GM19397 (cell line): ENCODE results near the gene ENPP3.

Experiments used
- ATAC-seq: cut with Tn5 transposase; IDR thresholded peaks from one replicate; pipeline ENCODE4 v1.9.1; 2021; ENCODE audit warnings: mild to moderate bottlenecking, moderate library complexity; ENCODE audit not compliant: unreplicated experiment

The ENPP3 gene

DNA sequence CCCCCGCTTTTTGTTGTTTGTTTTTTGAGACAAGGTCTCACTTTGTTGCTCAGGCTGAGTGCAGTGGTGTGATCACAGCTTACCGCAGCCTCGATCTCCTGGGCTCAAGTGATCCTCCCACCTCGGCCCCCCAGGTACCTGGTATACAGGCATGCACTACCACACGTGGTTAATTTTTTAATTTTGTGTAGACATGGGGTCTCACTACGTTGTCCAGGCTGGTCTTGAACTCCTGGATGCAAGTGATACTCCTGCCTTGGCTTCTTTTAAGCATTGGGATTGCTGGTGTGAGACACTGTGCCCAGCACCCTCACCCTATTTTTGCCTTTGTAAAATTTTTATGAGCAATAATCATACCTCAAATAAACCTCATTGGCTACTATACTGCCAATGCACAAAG, 5.5 kb downstream of the ENPP3 start:
- ATAC-seq, result no peak

DNA sequence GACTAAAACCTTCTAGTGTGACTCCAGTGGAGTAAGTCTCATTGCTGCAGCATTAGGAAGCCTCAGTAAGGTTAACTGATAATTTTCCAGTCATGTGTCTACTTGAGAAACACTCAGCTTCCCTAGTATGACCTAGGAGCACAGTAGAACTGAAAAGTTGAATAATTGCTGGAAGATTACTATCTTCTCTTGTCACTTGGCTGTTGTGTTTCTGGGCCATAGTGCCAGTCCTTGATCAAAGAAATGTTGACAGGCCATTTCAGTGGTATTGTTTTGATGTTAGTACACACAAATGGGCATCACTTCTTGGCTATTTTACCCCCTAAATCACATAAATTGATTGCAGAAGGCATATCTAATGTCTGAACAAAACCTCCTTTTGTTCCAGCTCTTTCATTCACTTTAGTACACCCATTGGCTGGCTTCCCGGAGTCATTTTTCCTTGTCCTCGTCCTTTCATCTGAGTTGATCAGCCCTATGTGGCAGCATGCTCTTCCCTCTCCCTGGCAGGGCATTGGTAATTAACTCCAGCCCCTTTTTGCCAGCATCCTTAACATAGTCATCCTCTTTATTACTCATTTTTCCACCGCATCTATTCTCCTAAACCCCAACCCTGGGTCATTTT, 6.0 kb downstream of the ENPP3 start:
- ATAC-seq, result no peak

DNA sequence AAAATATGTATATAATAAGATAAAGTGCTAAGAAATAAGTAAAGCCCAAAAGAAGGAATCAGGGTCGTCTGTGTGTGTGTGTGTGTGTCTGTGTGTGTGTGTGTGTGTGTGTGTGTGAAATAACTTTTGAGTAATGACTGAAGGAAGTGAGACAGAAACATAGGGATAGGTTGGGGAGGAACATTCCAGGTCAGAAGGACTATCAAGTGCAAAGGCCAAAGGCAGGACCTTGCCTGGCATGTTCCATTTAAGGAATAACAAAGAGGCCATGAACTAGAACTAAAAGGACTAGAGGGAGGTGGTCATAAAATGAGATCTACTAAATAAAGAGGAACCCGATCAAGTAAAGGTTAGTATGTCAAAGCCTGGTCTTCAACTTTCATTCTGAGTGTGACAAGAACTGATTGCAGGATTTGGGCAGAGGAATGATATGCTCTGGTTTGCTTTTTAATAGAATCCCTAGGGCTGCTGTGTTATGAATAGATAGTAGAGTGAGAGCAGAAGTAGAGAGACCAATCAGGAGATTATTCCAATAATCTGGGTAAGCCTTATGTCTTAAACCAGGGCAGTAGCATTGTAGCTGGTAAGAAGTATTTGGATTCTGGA, 6.9 kb downstream of the ENPP3 start:
- no peak for ATAC-seq

DNA sequence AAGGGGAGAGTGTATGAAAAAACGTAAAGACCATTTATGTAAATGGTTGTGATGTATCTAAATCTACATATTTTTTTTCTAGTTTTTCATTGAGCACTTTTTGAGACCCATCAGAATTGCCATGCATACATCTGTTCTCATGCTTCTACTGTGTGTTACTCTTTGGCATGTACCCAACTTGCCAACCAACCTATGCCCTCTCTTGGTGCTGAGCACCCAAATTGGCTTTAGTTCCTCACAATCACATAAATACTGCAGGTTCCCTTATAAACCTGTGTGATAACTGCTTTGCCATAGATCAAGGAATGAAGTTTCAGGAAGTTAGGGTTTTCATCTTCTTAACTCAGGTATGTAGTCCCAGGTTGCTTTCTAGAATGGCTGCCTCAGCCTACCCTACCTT, 7.8 kb downstream of the ENPP3 start:
- no peak for ATAC-seq

DNA sequence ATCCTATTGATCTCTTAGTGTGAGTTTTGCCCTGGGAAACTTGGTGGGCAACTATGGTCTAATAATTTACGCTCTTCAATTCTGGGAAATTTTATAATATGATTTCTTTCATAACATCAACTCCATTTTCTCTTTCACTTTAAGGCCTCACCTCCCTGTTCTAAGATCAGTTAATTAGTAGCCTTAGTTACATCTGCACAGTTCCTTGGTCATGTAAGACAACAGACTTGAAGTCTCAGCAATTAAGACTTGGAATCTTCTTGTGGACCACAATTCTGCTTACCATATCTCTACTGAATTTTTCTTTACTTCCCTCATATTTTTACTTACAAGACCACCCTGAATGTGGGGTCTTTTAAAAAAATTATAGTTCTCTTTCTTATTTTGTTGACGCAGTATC, 8.7 kb downstream of the ENPP3 start:
- no peak for ATAC-seq

DNA sequence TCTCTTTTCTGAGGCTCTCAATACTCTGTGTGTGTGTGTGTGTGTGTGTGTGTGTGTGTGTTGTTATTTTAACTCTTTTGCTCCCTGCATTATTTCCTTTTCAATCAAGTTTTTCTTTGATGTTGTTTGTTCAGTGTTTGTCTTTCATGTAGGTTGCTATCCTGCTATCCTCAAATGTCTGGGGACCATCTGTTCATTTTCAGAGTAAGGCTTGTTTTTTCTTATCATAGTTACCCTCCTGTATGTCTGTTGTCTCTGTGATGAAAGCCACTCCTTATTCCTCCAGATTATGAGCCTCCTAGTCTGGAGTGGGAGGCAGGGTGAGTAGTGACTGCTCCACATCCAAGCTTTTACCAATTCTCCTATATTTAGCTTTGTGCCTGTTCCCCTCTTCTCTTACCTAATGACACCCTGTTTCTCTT, 9.2 kb downstream of the ENPP3 start:
- ATAC-seq, result no peak

DNA sequence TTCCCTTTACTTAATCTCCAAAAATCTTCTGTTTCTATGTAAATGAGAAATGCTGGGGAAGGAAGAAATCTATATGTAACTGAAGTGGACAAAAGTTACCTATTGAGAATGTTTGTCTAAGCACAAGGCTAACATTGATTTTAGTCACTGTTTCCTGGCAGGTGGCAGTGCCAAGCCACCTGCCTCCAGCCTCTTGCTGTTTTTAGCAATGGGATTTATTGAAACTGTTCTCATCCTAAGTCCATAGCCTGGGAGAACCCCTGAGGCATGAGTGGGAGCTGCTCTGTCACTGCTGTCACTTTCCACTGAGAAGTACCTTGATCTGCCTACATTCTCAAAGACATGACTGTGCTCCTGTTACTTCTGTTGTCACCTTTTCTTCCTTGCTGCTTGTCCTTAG, 14.7 kb downstream of the ENPP3 start:
- no peak for ATAC-seq

DNA sequence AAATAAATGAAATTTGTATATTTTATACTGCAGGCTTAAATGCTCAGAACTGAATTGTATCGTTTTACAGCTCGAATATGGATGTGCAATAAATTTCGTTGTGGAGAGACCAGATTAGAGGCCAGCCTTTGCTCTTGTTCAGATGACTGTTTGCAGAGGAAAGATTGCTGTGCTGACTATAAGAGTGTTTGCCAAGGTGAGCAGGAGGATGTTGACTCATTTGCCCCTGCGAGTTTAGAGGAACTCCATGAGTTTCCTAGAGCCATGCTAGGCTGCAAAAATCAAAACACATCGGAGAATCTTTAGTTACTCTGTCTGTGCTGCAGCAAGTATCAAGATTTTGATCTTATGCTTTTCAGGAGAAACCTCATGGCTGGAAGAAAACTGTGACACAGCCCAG, 15.4 kb downstream of the ENPP3 start:
- ATAC-seq, result no peak

DNA sequence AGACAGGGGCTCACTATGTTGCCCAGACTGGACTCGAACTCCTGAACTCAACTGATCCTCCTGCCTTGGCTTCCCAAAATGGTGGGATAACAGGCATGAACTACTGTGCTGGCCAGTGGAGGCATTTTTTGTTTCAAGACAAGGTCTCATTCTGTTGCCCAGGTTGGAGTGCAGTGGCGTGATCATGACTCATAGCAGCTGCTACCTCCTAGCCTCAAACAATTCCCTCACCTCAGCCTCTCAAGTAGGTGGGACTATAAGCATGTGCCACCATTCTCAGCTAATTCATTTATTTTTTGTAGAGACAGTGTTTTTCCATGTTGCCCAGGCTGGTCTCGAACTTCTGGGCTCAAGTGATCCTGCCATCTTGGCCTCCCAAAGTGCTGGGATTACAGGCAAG, 17.2 kb downstream of the ENPP3 start:
- ATAC-seq, result no peak

DNA sequence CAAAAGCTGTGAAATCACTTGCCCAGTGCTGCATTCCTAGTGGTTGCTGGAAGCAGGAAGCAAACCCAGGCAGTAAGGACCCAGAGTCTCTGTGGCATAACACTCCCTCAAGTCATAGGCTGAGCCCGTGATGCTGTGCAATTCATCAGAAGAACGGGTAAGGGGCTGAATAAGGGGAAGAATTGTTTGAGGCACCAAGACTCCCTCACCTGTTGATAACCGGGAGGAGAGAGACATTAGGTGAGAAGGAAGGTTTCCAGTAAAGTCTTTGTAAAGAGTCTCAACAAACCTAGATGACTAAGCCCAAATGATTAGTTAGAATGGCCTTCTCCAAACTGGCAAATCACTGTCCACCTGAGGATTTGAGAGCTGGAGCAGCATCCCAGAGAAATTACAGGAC, 18.3 kb downstream of the ENPP3 start:
- no peak for ATAC-seq

DNA sequence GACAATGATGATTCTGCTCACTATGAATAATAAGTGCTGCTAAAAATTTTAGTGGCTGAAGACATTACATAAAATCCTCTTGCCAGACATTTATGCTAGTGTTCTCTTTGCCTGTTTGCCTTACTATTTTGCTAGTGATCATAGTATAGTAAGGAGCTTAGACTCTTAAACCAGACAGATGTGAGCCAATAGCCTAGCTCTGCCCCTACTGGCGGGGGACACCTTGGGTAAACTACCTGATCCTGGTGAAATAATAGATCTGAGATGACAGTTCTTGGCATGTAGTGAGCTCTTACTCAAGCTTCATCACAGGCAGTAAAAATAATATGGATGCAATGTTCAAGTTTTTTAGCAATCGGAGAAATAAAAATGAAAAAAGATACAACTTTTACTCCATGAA, 18.8 kb downstream of the ENPP3 start:
- ATAC-seq, result no peak

DNA sequence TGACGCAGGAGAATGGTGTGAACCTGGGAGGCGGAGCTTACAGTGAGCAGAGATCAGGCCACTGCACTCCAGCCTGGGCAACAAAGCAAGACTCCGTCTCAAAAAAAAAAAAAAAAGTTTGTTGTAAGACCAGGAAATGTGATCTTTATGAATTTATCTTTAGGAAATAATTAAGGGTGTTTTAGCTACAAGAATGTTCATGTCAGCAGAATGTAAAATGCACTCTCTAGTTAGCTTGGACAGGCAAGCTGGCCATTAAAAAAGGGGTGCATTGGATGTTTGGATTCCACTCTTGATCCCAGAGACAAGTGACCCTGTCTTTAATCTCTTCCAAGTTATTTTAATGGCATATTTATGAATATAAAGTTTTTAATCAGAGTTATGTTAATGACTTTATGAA, 19.6 kb downstream of the ENPP3 start:
- ATAC-seq, result no peak

DNA sequence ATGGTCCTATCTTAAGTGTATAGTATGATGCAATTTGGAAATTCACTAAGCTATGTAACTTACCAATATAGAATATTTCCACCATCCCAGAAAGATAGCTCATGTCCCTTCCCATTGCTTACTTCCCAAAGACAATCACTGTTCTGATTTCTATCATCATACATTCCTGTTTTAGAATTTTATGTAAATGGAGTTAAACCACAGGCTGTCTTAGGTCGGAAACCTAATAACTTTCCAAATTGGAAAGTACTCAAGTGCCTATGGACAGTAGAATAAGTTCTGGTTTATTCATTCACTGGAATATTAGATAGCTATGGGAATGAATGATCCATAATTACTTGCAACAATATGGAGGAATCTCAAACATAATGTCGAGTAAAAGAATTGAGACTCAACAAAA, 20.1 kb downstream of the ENPP3 start:
- ATAC-seq, result no peak

DNA sequence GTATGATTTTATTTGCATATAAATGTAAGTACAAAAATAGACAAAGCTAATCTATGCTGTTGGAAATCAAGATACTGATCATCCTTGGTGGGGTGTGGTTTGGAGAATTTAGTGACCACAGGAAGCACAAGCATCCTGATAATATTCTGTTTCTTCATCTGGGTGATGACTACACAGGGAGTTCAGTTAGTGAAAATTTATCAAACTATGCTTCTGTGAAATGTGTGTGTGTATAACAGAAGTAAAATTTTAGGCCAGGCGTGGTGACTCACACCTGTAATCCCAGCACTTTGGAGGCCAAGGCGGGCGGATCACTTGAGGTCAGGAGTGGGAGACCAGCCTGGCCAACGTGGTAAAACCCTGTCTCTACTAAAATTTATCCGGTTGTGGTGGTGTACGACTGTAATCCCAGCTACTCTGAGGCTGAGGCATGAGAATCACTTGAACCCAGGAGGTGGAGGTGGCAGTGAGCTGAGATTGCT, 20.6 kb downstream of the ENPP3 start:
- no peak for ATAC-seq

DNA sequence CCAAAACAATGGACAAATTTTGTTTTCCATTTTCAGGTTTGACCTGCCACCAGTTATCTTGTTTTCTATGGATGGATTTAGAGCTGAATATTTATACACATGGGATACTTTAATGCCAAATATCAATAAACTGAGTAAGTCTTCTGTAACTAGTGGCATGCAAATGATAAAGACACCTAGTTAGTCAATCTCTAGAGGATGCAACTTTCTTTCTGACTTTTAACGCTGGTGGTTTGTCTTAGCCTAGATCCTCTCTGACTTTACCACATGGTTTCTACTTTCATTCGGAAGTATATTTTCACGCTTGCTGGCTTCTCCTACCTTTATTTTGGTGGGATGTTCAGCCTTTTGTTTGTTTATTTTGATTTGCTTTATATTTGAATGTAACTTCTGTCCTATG, 21.2 kb downstream of the ENPP3 start:
- ATAC-seq, result no peak

DNA sequence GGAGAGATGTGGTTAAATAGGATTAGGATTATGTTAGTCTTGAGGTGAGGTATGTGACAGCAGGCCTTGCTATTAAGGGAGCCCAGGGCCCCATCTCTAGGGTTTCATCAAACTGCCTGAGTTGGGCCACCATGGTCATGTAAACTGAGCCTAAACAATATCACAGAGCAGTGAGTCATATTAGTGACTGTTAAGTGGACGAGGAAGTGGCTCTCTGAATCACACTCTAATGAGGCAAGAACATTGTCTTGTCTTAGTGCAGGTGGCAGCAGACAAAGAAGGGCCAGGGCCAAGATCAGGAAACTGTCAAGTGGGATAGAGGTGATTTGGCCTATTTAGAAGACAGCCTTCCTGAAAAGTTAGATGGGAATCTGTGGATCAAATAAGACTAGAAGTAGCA, 23.1 kb downstream of the ENPP3 start:
- ATAC-seq, result no peak

DNA sequence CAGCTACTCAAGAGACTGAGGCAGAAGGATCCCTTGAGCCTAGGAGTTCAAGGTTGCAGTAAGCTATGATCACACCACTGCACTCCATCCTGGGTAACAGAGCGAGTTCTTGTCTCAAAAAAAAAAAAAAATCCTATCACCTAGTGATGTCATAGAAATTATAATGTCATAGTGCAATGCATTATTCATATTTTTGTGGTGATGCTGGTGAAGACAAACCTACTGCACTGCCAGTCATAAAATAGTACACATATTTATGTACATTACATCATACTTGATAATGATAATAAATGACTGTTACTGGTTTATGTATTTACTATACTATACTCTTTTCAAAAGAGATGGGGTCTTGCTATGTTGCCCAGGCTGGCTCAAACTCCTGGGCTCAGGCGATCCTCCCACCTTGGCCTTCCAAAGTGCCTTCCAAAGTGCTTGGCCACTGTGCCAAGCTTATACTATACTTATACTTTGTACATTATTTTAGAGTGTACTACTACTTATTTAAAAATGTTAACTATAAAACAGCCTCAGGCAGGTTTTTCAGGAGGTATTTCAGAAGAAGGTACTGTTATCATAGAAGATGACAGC, 26.6 kb downstream of the ENPP3 start:
- ATAC-seq, result no peak

DNA sequence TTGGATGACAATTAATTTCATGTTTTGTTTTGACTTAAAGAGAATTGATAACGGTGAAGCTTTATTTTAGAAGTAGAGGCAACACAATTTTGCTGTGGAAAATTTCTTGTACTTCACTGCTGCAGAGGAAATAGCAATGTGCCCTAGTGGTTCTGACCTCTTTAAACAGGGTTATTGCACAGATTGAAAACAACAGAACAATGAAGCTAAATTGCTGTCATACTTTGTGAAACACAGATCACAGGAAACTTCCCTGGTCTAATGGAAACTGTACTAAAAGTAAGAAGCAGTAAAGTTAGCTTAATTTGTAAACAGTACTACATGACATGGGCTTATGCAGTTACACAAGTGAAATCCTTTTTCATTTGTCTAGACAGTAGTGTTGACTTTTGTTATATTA, 32.8 kb downstream of the ENPP3 start:
- ATAC-seq, result no peak

DNA sequence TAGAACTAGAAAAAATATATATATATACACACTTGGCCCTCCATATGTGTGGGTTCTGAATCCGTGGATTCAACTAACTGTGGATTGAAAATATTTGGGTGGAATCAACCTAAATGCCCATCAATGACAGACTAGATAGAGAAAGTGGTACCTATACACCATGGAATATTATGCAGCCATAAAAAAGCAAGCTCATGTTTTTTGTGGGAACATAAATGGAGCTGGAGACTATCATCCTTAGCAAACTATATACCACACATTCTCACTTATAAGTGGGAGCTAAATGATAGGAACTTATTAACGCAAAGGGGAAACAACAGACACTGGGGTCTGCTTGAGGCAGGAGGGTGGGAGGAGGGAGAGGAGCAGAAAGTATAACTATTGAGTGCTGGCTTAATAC, 36.1 kb downstream of the ENPP3 start:
- ATAC-seq, result no peak

DNA sequence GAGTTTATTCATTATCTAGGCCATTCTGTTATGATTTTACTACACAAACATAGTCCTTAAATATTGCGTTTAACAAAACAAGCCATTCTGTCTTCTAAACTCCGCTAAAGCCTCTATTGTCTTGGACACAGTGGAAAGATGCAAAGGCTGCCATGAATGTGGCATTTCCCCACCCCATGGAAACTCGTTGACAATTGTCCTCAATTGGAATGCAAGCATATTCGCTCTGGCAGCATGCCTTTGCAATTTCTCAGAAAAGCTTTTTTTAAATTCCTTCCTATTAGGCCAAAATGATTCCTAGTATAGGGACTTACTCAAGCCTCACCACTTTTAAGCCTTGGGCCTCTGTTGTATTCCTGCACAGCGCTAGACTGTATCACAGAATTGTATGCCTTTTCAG, 41.3 kb downstream of the ENPP3 start:
- no peak for ATAC-seq

DNA sequence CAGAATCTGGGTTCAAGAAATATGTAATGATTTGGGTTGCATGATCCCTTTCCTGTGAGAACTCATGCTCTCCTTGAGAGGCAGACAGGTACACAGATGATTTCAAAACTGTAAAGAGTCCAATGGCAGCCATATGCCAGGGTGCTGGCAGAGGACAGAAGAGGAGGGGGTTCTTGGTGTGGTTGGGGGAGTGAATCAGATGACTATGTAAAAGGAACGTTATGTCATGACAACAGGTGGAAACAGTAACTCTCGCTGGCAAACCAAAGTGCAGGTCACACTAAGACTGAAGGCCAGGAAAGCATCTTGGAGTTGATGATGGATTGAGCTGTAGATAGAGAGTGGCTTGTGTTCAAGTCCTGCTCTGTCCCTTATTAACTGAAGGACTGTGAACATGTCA, 43.8 kb downstream of the ENPP3 start:
- ATAC-seq, result no peak

DNA sequence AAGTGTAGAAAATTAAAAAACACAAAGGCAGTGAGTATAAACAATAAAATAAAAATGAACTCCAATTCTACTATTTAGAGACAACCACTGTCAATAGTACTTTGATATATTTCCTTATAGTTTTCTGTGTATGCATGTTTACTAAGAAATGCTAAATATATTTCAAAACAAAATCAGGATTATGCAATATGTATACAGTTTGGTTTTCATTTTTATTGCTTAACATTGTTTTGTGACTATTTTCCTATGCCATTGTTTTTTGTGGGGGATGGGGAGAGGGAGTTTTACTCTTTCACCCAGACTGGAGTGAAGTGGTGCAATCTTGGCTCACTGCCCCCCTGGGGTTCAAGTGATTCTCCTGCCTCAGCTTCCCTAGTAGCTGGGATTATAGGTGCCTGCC, 44.5 kb downstream of the ENPP3 start:
- no peak for ATAC-seq

DNA sequence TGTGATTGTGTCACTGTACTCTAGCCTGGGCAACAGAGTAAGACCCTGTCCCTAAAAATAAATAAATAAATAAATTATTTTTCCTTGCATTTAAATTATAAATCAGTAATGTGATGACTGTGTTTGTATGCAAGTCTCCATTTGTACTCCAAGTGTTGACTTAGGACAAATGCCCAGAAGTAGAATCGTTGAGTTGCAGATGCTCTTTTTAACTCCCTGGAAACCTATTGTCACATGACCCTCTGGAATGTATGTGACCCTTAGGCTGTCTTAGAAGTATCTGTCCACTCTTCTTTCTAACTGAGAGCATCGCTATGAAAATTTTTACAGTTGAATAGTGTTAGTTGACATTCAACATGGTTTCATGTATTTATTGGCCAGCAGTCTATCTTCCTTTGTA, 45.3 kb downstream of the ENPP3 start:
- no peak for ATAC-seq
